Prostate gland (tissue), 2 donors: ENCODE data around the gene PRR5L. TPM values are rescaled to one million over a fixed set of nuclear protein-coding genes. Genes with fewer than 3 reads are reported as not detected.

Experiments
- DNase-seq: peaks from one replicate; pipeline ENCODE4 v3.0.0-alpha.2; 2019; ENCODE audit warnings: low spot score
- H3K27ac ChIP-seq, 2 donors: fragments of 200-600 bp; sonication (generic); 2 replicates each; pipeline ENCODE4 v1.5.1; 2017 to 2019
- H3K27me3 ChIP-seq: fragments of 200-600 bp; sonication (generic); replicated peaks from 2 replicates; pipeline ENCODE4 v1.5.1; 2019; ENCODE audit not compliant: insufficient read depth
- H3K36me3 ChIP-seq, 2 donors: fragments of 200-600 bp; sonication (generic); 1 replicate in 1 of 2; 2 replicates in 1 of 2; pipeline versions ENCODE4 v1.5.1 to v1.8.1; 2017 to 2019
- H3K4me1 ChIP-seq: fragments of 200-600 bp; sonication (generic); replicated peaks from 2 replicates; pipeline ENCODE4 v1.5.1; 2019
- H3K4me3 ChIP-seq, 2 donors: fragments of 200-600 bp; sonication (generic); 2 replicates each; pipeline ENCODE4 v1.5.1; 2017 to 2019
- H3K9me3 ChIP-seq: fragments of 200-600 bp; sonication (generic); 2 replicates; pipeline ENCODE4 v1.5.1; 2017
- CTCF ChIP-seq, 4 experiments: fragments of 200-600 bp in 2 of 4; fragments of 450-650 bp in 2 of 4; sonication (generic) in 2 of 4; IDR thresholded peaks; 1 replicate in 3 of 4; 2 replicates in 1 of 4; pipeline ENCODE4 v1.5.1; 2016 to 2019; ENCODE audit warnings: antibody characterized with exemption in 4 of 4, mild to moderate bottlenecking in 2 of 4, moderate library complexity in 2 of 4
- POLR2A ChIP-seq: fragments of 450-650 bp; IDR thresholded peaks from one replicate; pipeline ENCODE4 v1.6.1; 2016; ENCODE audit warnings: antibody characterized with exemption, mild to moderate bottlenecking
- POLR2AphosphoS5 ChIP-seq: sonication (generic); formaldehyde crosslinking; IDR thresholded peaks from one replicate; pipeline ENCODE4 v1.6.1; 2017; ENCODE audit warnings: antibody characterized with exemption
- WGBS: methylation state at CpG from one replicate; pipeline ENCODE4 v1.1.5; 2018; 5-methylcytosine and 5-hydroxymethylcytosine counted together
- intact Hi-C: fragments of 100-400 bp; cut with DNase I; formaldehyde crosslinking; loops from one replicate; pipeline ENCODE4 v1.14.2; 2022
- total RNA-seq, 2 donors: library from RNA; depleted of rRNA; stranded (reverse); fragments of >200 nt; gene quantifications; one replicate each; pipeline ENCODE4 v1.1.0, GENCODE V29; 2016

PRR5L gene
- total RNA-seq, 2 donors from 2014 or later, result 4.0 to 10.1 TPM

GRCh38 chr11:36447947-36448346 is 151.9 kb downstream of the PRR5L start:
- TF ChIP-seq CTCF (IDR thresholded peaks at IDR 0.05), result no peak
- TF ChIP-seq POLR2AphosphoS5, result no peak
- TF ChIP-seq POLR2A, result no peak
- Histone ChIP-seq H3K9me3 (no peaks in the 10 kb centered on the region), H3K27ac (no peak overlapping the region), H3K4me3 (no peak overlapping the region), H3K4me1 (no peaks in the 10 kb centered on the region), H3K27me3 (no peaks in the 10 kb centered on the region), H3K36me3 (no peaks in the 10 kb centered on the region)
- WGBS, result 45% methylated on average over 8 of the region's 8 CpGs
- intact Hi-C loops, result no loop called here
- DNase-seq, result peak; percentile 14

- no peak for DNase-seq
- no peaks in the 10 kb centered on the region for H3K36me3 ChIP-seq
- TF ChIP-seq POLR2A (no peak), POLR2AphosphoS5 (no peak), CTCF (IDR thresholded peaks at IDR 0.05) (no peak)
- H3K27me3 ChIP-seq, result no peaks in the 10 kb centered on the region
- H3K27ac ChIP-seq, result no peak overlapping the region
- intact Hi-C loops, result no loop called here
- no peaks in the 10 kb centered on the region for H3K4me1 ChIP-seq
- 40% methylated on average over 5 of the region's 5 CpGs for WGBS
- H3K9me3 ChIP-seq, result no peaks in the 10 kb centered on the region
- no peak overlapping the region for H3K4me3 ChIP-seq
These were observed 153.5 kb downstream of the PRR5L start for GRCh38 chr11:36449561-36450096.

DNA sequence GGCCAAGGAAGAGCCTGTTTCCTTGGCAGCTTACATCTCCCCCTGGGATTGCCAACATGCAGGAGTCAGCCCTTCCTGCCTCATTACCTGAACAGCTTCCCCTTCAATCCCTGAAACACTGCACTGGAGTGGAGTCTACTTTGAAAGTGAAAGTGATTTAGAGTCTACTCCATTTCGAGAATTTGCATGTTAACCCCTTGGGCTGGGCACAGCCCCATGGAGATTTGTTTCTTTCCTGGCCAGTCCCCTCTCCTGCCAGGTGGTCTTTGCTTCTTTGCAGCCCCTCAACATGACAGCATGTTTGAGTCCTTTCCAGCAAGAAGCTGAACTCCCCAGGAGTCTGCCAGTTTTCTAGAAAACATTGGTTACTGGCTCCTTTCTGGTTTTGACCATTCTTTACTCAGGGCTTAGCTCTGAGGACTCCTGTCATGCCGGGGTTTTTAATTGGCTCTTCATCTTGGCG is 154.1 kb downstream of the PRR5L start:
- no peak for DNase-seq
- intact Hi-C loops, result no loop called here
- no peaks in the 10 kb centered on the region for H3K4me1 ChIP-seq
- H3K36me3 ChIP-seq, result no peaks in the 10 kb centered on the region
- 14% methylated on average over 3 of the region's 3 CpGs for WGBS
- H3K9me3 ChIP-seq, result no peaks in the 10 kb centered on the region
- TF ChIP-seq CTCF (IDR thresholded peaks at IDR 0.05) (no peak), POLR2AphosphoS5 (no peak), POLR2A (no peak)
- no peaks in the 10 kb centered on the region for H3K27me3 ChIP-seq
- H3K4me3 ChIP-seq, result no peak overlapping the region
- H3K27ac ChIP-seq, result no peak overlapping the region

GRCh38 chr11:36451045-36451444 is 155.0 kb downstream of the PRR5L start:
- no peaks in the 10 kb centered on the region for H3K4me1 ChIP-seq
- TF ChIP-seq POLR2A, result no peak
- no peak for TF ChIP-seq POLR2AphosphoS5
- no peak for TF ChIP-seq CTCF (IDR thresholded peaks at IDR 0.05)
- H3K27ac ChIP-seq, result no peak overlapping the region
- DNase-seq, result no peak
- H3K36me3 ChIP-seq, result no peaks in the 10 kb centered on the region
- H3K9me3 ChIP-seq, result no peaks in the 10 kb centered on the region
- intact Hi-C loops, result no loop called here
- H3K4me3 ChIP-seq, result no peak overlapping the region
- over 99% methylated on average over 6 of the region's 6 CpGs for WGBS
- no peaks in the 10 kb centered on the region for H3K27me3 ChIP-seq

DNA sequence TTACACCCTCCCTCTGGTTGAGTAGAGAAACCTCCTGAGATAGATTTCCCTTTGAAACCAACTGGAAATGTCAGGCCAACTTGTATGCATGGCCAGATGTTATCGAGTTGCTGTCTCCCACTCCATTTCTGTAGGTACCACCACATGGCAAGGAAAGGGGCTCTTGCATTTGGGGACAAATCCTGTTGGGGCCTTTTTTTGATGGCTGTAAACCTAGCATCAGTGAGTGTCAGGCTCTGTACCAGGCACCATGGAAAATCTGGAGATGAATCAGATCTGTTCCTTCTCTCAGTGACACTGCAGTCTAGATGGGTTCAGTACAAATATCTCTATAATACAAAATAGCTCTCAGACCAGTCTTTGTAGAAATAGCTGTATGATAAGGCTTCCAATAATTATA is 155.6 kb downstream of the PRR5L start:
- H3K9me3 ChIP-seq, result no peaks in the 10 kb centered on the region
- DNase-seq, result no peak
- H3K27me3 ChIP-seq, result no peaks in the 10 kb centered on the region
- H3K4me1 ChIP-seq, result no peaks in the 10 kb centered on the region
- no peak overlapping the region for H3K27ac ChIP-seq
- 93% methylated on average over 1 of the region's 1 CpG for WGBS
- intact Hi-C loops, result no loop called here
- no peak overlapping the region for H3K4me3 ChIP-seq
- no peaks in the 10 kb centered on the region for H3K36me3 ChIP-seq
- no peak for TF ChIP-seq CTCF (IDR thresholded peaks at IDR 0.05)
- TF ChIP-seq POLR2A, result no peak
- no peak for TF ChIP-seq POLR2AphosphoS5
